Middle frontal gyrus (tissue), 1 donor: ENCODE results near the gene METAP2.

Experiments used
- DNase-seq: peaks from one replicate; pipeline ENCODE4 v3.0.0-alpha.2; 2015; ENCODE audit warnings: low spot score; ENCODE audit errors: extremely low spot score

Gene METAP2

DNA sequence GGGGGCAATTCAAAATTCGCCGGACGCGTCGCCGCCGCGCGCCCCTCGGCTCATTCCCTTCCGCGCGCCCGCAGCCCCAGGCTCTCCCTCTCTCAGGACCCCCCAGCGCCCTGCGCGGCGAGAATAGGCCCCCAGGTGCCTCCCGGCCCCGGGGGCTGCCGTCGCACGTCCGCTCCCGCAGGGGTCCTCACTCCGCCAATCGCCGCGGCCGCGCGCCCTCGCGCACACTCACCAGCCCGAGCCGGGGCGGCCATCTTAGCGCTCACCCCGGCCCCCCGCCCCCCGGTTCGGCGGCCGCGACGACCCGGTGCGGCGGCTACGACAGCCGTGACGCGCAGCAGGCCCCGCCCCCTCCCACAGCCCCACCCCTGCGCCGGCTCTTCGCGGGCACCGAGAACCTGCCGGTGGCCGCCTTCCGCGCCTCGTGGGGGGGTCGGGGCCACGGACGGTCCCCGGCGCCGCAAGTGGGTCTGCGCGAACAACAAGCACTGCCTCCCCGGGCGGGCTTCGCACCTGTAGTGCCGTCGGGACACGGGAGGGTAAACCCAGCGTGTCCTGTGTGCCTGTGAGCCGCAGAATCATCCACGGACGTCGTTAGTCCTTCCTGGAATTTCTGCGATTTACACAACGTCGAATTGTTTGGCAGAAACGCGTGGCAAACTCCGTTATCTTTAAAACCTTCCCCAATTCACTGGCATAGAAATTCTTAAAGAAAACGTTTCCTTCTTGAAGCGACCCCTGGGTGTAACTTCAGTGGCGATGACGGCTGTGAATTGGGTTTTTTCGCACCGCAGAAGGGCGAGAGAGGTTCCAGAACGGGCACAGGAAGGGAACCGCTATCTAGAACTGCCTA, 74.8 kb downstream of the METAP2 start:
- no peak for DNase-seq

DNA sequence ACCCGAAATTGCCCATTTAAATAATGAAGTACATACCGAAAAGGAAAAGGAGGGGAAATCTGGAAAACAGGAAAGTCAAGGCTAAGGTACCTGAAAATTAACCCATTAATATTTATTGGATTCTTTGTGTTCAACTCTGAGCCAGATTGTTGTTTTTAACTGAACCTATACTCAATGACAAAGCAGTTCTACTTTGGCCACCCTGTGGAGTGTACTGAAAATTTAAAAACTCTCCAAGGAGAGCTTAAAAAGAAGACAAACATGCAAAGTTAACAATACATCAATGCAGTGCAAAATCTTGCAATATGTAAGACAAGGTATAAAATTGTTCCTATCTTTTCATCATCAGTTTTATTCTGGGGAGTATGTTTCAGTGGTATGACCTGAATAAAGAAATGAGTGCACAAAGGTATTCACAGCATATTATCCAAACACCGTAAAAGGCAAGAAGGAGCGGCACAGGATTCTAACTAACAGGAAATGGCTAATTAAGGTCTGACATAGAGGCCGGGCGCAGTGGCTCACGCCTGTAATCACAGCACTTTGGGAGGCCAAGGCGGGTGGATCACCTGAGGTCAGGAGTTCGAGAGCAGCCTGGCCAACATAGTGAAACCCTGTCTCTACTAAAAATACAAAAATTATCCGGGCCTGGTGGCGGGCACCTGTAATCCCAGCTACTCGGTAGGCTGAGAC, 75.6 kb downstream of the METAP2 start:
- DNase-seq: no peak

- DNase-seq: no peak
Observed at GRCh38 chr12:95551305-95551704, 77.4 kb downstream of the METAP2 start, which contains the start of gene USP44. TSS of gene USP44 (minus strand) at chr12:95551476. CDS start at chr12:95534256, 17,220 bp downstream.

DNA sequence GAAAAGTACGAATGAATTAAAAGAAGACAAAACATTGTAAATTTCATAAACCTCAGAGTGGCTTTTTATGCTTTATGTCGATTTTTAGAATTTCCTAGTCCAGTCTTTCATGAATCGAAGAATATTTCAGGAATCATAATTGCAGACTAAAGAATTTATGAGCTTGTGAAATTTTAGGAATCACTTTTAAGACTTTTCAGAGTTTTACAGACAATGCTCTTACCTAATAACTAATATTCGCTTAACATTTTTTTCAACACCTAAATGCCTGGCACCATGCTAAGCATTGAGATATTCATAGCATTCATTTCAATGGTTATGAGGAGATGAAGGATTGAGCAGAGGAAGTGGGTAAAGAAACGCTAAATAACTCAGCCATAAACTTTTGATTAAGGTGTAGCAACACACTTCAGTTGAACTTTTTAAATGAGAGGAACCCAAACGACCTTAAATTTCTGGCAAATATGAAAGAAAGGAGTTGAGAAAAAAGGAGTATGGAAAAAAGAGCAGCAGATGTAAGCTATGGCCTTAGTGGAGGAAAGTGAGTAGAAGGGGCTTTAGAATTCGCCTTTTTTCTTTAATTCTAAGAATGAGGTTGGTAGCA, 78.1 kb downstream of the METAP2 start:
- DNase-seq: no peak

DNA sequence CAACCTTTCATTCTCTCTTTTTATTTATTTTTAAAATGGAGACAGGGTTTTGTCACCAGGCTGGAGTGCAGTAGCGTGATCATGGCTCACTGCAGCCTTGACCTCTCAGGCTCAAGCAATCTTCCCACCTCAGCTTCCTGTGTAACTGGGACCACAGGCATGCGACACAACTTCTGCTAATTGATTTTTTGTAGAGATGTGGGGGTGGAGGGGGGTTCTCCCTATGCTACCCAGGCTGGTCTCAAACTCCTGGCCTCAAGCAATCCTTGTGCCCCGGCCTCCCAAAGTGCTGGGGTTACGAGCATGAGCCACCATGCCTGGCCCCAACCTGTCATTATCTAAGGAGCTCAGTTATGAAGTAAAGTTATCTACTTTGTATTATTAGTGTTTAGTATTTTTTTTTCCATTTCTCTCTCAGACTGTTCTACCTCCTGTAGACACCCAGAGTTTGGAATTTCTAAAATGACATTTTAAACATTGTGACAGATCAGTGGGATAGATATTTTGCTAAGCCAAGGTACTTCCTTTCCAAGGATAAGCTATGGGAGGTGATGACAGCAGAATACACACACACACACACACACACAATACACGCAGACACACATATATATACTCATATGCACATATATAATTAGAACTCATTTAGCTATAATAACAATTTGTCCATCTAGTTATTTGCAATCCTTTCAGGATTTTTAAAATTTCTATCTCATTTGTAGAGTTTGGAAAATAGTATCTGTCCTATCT, 79.4 kb downstream of the METAP2 start:
- no peak for DNase-seq

- no peak for DNase-seq
Observed at GRCh38 chr12:95554532-95555071, 80.7 kb downstream of the METAP2 start.

GRCh38 chr12:95557625-95558024, 83.7 kb downstream of the METAP2 start:
- DNase-seq: no peak
